ENCODE data around the gene TFPI.

Gene TFPI

GRCh38 chr2:187429989-187430388, 124.2 kb downstream of the TFPI start:
- no peaks in the 10 kb centered on the region for H4K20me1 ChIP-seq (ENCODE audit: insufficient read depth, low read length)
- no peaks in the 10 kb centered on the region for H3K27me3 ChIP-seq (ENCODE audit: insufficient read depth, low read length, poor library complexity)
- no peak overlapping the region for H2AFZ ChIP-seq (ENCODE audit: low read depth, low read length)
- DNase-seq (no peak), ATAC-seq (ENCODE audit: insufficient read depth, low read depth) (no peak)
- H3K27ac ChIP-seq (ENCODE audit: low read length) = no peak overlapping the region
- H3K9ac ChIP-seq (ENCODE audit: low read depth, low read length) = no peak overlapping the region
- no peaks in the 10 kb centered on the region for H3K9me3 ChIP-seq (ENCODE audit: insufficient read depth, low read length, severe bottlenecking)
- no peak overlapping the region for H3K4me2 ChIP-seq (ENCODE audit: insufficient read depth, low read length)
- no peak overlapping the region for H3K4me3 ChIP-seq (ENCODE audit: low read depth in 1 of 2, low read length in 2 of 2)
- H3K4me1 ChIP-seq (ENCODE audit: insufficient read depth, low read length) = no peaks in the 10 kb centered on the region
- H3K79me2 ChIP-seq (ENCODE audit: insufficient read depth, low read length) = no peaks in the 10 kb centered on the region
- no peaks in the 10 kb centered on the region for H3K36me3 ChIP-seq (ENCODE audit: insufficient read depth, low read length)
- TF ChIP-seq EZH2 (IDR thresholded peaks at IDR 0.05; ENCODE audit: borderline replicate concordance, low read depth, low read length, severe bottlenecking) (no peak), CTCF (IDR thresholded peaks at IDR 0.05; ENCODE audit: borderline replicate concordance, extremely low read depth, low read length, poor library complexity, severe bottlenecking) (no peak)

GRCh38 chr2:187424146-187424545, 130.1 kb downstream of the TFPI start:
- H3K4me1 ChIP-seq (ENCODE audit: insufficient read depth, low read length) = no peaks in the 10 kb centered on the region
- H2AFZ ChIP-seq (ENCODE audit: low read depth, low read length) = no peak overlapping the region
- H3K27ac ChIP-seq (ENCODE audit: low read length) = no peak overlapping the region
- H4K20me1 ChIP-seq (ENCODE audit: insufficient read depth, low read length) = no peaks in the 10 kb centered on the region
- no peak for ATAC-seq (ENCODE audit: insufficient read depth, low read depth)
- H3K9ac ChIP-seq (ENCODE audit: low read depth, low read length) = no peak overlapping the region
- no peak overlapping the region for H3K4me3 ChIP-seq (ENCODE audit: low read depth in 1 of 2, low read length in 2 of 2)
- no peaks in the 10 kb centered on the region for H3K27me3 ChIP-seq (ENCODE audit: insufficient read depth, low read length, poor library complexity)
- DNase-seq = no peak
- no peaks in the 10 kb centered on the region for H3K36me3 ChIP-seq (ENCODE audit: insufficient read depth, low read length)
- TF ChIP-seq EZH2 (IDR thresholded peaks at IDR 0.05; ENCODE audit: borderline replicate concordance, low read depth, low read length, severe bottlenecking) (no peak), CTCF (IDR thresholded peaks at IDR 0.05; ENCODE audit: borderline replicate concordance, extremely low read depth, low read length, poor library complexity, severe bottlenecking) (no peak)
- no peaks in the 10 kb centered on the region for H3K79me2 ChIP-seq (ENCODE audit: insufficient read depth, low read length)
- H3K4me2 ChIP-seq (ENCODE audit: insufficient read depth, low read length) = no peak overlapping the region
- H3K9me3 ChIP-seq (ENCODE audit: insufficient read depth, low read length, severe bottlenecking) = no peaks in the 10 kb centered on the region

- Histone ChIP-seq H4K20me1 (ENCODE audit: insufficient read depth, low read length) (no peaks in the 10 kb centered on the region), H3K36me3 (ENCODE audit: insufficient read depth, low read length) (no peaks in the 10 kb centered on the region), H3K4me3 (ENCODE audit: low read depth in 1 of 2, low read length in 2 of 2) (no peak overlapping the region), H3K27ac (ENCODE audit: low read length) (no peak overlapping the region), H3K79me2 (ENCODE audit: insufficient read depth, low read length) (no peaks in the 10 kb centered on the region), H3K9me3 (ENCODE audit: insufficient read depth, low read length, severe bottlenecking) (no peaks in the 10 kb centered on the region), H2AFZ (ENCODE audit: low read depth, low read length) (no peak overlapping the region), H3K9ac (ENCODE audit: low read depth, low read length) (no peak overlapping the region), H3K27me3 (ENCODE audit: insufficient read depth, low read length, poor library complexity) (no peaks in the 10 kb centered on the region), H3K4me1 (ENCODE audit: insufficient read depth, low read length) (no peaks in the 10 kb centered on the region), H3K4me2 (ENCODE audit: insufficient read depth, low read length) (no peak overlapping the region)
- DNase-seq (no peak), ATAC-seq (ENCODE audit: insufficient read depth, low read depth) (no peak)
- TF ChIP-seq EZH2 (IDR thresholded peaks at IDR 0.05; ENCODE audit: borderline replicate concordance, low read depth, low read length, severe bottlenecking) = no peak
- TF ChIP-seq CTCF (IDR thresholded peaks at IDR 0.05; ENCODE audit: borderline replicate concordance, extremely low read depth, low read length, poor library complexity, severe bottlenecking) = no peak
Measured at GRCh38 chr2:187422282-187422681, 132.0 kb downstream of the TFPI start.

- Histone ChIP-seq H3K4me1 (ENCODE audit: insufficient read depth, low read length) (no peaks in the 10 kb centered on the region), H3K36me3 (ENCODE audit: insufficient read depth, low read length) (no peaks in the 10 kb centered on the region), H4K20me1 (ENCODE audit: insufficient read depth, low read length) (no peaks in the 10 kb centered on the region), H3K27ac (ENCODE audit: low read length) (no peak overlapping the region), H3K9me3 (ENCODE audit: insufficient read depth, low read length, severe bottlenecking) (no peaks in the 10 kb centered on the region), H3K9ac (ENCODE audit: low read depth, low read length) (no peak overlapping the region), H3K79me2 (ENCODE audit: insufficient read depth, low read length) (no peaks in the 10 kb centered on the region), H3K27me3 (ENCODE audit: insufficient read depth, low read length, poor library complexity) (no peaks in the 10 kb centered on the region), H3K4me3 (ENCODE audit: low read depth in 1 of 2, low read length in 2 of 2) (no peak overlapping the region), H2AFZ (ENCODE audit: low read depth, low read length) (no peak overlapping the region), H3K4me2 (ENCODE audit: insufficient read depth, low read length) (no peak overlapping the region)
- TF ChIP-seq EZH2 (IDR thresholded peaks at IDR 0.05; ENCODE audit: borderline replicate concordance, low read depth, low read length, severe bottlenecking) (no peak), CTCF (IDR thresholded peaks at IDR 0.05; ENCODE audit: borderline replicate concordance, extremely low read depth, low read length, poor library complexity, severe bottlenecking) (no peak)
- ATAC-seq (ENCODE audit: insufficient read depth, low read depth) = no peak
- no peak for DNase-seq
Measured at GRCh38 chr2:187421519-187421918, 132.7 kb downstream of the TFPI start.

All from DND-41 (cell line).